Renal cortical epithelial cell (primary cell): Measurements from ENCODE around the gene DIDO1. TPM values are rescaled to one million over a fixed set of nuclear protein-coding genes. Genes with fewer than 3 reads are reported as not detected.

Experiments
- DNase-seq: peaks from one replicate; pipeline ENCODE4 v3.0.0-alpha.2; 2011; ENCODE audit warnings: low read depth
- total RNA-seq: library from RNA; depleted of rRNA; stranded (reverse); fragments of >200 nt; gene quantifications from 2 replicates; pipeline ENCODE4 v1.2.3, GENCODE V29; 2014

DIDO1 gene
- total RNA-seq: 25.7 and 58.1 TPM in 2 replicates

GRCh38 chr20:62926229-62927127, at the start of gene DIDO1:
TSS of gene DIDO1 (minus strand) at chr20:62926505.
- peak; percentile 68 for DNase-seq

DNA sequence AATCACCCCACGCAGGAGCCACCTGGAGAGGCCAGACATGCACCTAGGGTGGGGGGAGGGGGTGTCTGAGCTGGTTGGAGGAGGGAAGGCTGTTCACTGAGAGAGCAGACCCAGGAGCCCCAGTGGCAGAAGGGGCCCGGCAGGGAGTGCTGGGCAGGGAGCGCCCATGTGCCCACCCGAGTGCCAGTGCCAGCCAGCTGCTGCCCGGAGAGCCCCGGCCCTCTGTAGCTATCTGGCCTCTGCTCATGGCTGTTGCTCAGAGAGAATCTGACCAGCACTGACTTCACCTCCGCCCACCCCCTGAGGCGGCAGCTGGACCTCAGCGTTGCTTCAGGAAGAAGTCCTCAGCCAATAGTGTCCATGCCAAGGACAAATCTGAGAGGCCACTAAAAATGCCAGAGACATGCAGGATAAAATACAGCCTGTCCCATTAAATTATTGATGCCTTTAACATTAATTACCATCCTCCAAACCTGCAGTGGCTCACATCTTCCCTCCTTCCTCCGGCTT, 49.0 kb upstream of the DIDO1 start:
- no peak for DNase-seq

- no peak for DNase-seq
Observed at GRCh38 chr20:62972845-62973745, 46.8 kb upstream of the DIDO1 start.

DNA sequence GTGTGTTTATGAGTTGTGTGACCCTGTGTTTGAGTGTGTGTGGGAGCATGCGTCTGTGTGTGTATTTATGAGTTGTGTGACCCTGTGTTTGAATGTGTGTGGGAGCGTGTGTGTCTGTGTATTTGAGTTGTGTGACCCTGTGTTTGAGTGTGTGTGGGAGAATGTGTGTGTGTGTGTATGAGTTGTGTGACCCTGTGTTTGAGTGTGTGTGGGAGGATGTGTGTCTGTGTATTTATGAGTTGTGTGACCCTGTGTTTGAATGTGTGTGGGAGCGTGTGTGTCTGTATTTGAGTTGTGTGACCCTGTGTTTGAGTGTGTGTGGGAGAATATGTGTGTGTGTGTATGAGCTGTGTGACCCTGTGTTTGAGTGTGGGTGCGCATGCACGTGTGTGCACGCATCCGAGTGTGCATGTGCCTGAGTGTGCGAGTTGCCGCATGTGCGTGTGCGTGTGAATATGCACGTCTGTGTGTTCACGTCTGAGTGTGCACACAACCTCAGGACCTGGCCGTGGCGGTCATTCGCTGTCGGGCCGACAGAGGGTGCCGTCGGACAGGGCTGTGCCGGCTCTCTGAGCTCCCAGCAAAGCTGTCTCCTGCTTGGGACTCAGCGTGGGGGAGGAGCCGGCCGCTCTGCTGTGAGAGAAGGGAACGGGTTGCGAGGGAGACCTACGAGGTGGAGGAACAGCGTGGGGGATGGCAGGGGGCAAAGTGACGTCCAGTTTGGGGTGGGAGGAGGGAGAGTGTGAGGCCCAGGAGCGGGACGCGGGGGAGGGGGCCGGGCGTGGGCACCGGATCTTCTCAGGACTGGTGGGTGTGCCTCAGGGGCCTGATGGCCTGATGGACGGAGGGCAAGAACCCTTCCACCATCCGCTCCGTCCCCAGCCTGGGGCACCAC, 45.9 kb upstream of the DIDO1 start:
- peak; percentile 54 for DNase-seq

- DNase-seq: no peak
Observed at GRCh38 chr20:62971211-62971949, 45.1 kb upstream of the DIDO1 start.

GRCh38 chr20:62970307-62971210, 44.3 kb upstream of the DIDO1 start:
- DNase-seq: no peak

DNA sequence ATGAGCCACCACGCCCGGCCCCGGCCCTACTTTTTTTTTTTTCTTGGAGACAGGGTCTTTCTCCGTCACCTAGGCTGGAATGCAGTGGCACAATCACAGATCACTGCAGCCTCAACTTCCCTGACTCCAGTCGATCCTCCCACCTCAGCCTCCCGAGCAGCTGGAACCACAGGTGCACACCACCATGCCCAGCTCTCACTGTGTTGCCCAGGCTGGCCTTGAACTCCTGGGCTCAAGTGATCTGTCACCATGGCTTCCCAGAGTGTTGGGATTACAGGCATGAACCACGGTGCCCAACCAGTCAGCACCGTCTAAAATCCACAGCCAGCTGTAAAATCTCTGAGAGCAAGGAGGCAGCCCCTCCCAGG, 43.6 kb upstream of the DIDO1 start:
- no peak for DNase-seq

GRCh38 chr20:62969179-62969760, 43.0 kb upstream of the DIDO1 start:
- DNase-seq: no peak

DNA sequence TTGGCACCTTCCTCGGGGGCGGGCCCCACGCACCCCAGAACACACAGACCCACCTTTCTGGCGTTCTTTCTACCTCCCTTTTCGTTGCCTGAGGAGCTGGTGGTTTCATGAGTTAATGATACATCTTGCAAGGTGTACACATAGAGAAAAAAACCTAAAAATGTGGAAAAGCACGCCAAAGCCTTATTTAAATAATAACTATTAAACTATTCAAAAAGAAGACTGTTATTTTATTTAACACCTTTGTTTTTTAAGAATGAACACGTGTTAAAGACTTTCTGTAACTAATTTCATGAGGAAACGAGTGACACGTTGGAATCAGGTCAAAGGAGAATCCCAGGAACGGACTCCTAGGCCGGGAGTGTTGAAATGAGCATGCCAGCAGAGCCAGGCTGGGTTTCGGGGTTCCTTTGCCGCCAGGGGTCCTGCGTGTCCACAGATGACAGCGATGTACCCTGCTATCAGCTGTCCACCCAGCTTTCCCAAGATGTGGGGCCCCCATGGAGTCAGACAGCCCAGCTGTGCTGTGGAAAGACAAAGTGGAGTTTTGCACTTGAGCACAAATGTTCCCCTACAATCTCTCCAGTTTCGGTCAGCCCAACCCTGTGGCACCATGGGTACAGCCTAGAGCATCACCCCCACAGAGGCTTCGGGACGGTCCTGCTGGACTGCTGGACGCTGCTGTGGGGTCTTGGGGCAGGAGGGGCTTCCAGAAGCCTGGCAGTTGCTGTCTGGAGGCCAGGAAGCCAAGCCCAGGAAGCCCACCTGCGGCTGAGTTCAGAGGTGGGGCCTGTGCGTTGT, 42.3 kb upstream of the DIDO1 start:
- DNase-seq: no peak

- no peak for DNase-seq
Observed at GRCh38 chr20:62967628-62968351, 41.5 kb upstream of the DIDO1 start.

GRCh38 chr20:62967149-62967501, 40.8 kb upstream of the DIDO1 start:
- DNase-seq: no peak

GRCh38 chr20:62966212-62967148, 40.2 kb upstream of the DIDO1 start:
- DNase-seq: no peak

DNA sequence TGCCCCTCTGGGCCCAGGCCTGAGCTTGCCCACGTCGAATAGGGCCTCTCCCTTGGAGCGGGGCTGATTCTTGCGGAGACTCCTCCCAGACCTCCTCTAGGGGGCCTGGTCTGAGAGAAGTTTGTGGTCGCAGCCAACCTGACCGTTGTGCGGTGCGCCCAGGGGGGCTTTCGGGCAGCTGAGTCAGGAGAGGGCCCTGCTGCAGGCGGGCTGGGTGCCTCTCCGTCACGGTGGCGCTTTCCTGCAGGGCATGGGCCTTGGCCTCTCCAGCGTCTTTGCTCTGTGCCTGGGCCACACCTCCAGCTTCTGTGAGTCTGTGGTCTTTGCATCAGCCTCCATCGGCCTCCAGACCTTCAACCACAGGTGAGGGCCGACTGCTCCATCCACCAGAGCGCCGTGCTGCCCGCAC, 39.1 kb upstream of the DIDO1 start:
- DNase-seq: no peak

DNA sequence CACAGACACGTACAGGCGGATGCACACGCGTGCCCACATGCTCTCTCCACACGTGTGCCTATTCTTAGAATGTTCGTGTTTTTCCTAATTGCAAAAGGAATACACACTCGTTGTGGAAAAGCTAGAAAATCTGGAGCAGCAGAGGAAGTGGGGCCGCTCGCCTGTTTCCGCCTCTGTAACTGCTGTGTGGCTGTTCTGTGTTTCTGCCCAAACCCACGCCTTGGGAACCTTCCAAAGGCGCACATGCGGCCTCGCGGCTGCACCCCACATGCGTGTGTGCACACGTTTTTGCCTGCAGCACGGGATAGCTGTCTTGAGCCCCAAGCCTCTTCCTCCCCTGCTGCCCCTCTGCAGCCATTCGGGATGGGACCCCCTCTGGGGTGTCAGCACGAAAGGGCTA, 38.4 kb upstream of the DIDO1 start:
- no peak for DNase-seq

DNA sequence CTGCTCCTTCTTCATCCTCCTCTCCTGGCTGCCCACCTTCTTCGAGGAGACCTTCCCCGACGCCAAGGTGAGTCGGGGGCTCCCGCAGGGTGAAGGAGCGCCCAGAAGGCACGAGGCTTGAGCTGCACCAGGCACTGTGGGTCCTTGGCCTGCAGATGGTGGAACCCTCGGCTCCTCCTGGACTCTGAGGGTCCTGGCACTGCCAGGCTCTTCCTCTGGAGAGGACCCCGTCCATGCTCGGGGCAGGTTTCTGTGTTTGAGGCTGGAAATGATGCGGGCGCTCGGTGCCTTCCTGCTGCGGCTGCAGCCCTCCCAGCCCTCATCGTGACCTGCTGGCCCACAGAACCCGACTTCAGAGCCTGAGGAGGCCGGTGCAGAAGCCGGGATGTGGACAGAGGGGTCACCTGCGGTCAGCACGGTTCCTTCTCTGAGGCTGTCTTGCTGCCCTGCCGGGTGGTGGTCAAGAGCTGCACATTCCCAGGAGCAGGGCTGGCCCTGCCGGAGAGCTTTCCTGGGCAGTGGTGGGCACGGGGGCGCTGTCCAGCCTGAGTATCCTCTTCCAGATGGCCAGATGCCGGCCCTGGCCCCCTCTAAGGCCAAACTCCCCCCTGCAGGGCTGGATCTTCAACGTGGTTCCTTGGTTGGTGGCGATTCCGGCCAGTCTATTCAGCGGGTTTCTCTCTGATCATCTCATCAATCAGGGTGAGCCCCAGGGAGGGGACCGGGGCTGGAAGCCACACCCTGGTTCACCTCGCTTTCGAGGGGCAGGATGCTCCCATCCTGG, 37.5 kb upstream of the DIDO1 start:
- no peak for DNase-seq
